Ramos (cell line): ENCODE results near the gene CLEC6A.
"Not testable (repeated sequence)": the region's sequence is repeated elsewhere in the genome, so short reads cannot be mapped to it uniquely, and the experiment has no call there.

Source experiments
- in situ Hi-C: fragments of 300-500 bp; cut with MboI; formaldehyde crosslinking; loops from one replicate; pipeline ENCODE4 v1.14.3; 2022; ENCODE audit warnings: low sequenced_read_pairs; ENCODE audit not compliant: unreplicated experiment

CLEC6A gene

GRCh38 chr12:8455727-8456360, at the start of gene CLEC6A:
TSS of gene CLEC6A (plus strand) at chr12:8455962. CDS start at chr12:8456112, 150 bp downstream.
- in situ Hi-C loops: no loop called here

DNA sequence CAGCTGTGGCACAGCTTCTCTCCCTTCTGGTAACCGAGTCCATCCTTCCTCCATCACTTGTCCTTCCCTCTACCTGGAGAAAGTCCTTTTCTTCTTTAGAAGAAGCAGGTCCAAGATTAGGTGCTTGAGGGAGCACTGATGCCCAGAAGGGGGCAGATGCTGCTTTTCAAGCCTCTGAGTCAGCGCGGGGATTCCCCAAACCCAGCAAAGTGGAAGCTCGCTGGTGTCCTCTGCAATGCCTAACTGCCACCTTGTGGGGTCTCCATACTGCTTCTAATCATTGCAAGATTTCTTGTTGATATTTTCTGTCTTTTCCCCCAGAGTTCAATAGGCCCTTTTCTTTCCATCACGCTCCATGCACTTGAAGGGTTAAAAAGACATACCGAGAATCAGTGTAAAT, 36.2 kb upstream of the CLEC6A start:
- in situ Hi-C loops: not testable (repeated sequence)

- in situ Hi-C loops: no loop called here
These were observed 35.3 kb upstream of the CLEC6A start for GRCh38 chr12:8420506-8420905.

DNA sequence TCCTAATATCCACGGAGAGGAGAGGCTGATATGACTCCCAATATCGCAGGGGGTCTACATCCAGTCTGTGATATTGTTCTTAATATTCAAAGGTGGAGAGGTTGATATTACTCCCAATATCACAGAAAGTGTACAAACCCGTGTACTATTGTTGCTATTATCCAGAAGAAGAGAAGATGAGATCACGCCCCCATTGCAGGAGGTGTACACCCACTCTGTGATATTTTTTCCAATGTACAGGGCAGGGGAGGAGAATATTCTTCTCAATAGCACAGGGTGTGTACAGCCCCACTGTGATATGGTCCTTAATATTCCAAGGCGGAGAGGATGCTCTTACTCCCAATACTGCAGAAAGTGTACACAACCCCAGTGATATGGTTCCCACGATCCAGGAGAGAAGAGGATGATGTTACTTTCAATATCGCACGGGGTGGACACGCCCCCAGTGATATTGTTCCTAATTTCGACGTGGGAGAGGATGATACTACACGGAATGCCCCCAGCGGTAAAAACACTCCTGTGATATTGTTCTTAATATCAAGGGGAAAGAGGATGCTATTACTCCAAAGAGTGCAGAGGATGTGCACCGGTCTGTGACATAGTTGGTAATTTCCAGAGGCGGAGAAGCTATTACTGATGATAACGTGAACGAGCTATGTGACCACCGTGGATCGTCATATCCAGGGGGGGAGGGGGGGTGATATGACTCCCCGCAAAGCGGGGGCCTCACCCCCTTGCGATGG, 11.1 kb upstream of the CLEC6A start:
- in situ Hi-C loops: not testable (repeated sequence)

GRCh38 chr12:8445731-8446130, 10.0 kb upstream of the CLEC6A start:
- in situ Hi-C loops: no loop called here

DNA sequence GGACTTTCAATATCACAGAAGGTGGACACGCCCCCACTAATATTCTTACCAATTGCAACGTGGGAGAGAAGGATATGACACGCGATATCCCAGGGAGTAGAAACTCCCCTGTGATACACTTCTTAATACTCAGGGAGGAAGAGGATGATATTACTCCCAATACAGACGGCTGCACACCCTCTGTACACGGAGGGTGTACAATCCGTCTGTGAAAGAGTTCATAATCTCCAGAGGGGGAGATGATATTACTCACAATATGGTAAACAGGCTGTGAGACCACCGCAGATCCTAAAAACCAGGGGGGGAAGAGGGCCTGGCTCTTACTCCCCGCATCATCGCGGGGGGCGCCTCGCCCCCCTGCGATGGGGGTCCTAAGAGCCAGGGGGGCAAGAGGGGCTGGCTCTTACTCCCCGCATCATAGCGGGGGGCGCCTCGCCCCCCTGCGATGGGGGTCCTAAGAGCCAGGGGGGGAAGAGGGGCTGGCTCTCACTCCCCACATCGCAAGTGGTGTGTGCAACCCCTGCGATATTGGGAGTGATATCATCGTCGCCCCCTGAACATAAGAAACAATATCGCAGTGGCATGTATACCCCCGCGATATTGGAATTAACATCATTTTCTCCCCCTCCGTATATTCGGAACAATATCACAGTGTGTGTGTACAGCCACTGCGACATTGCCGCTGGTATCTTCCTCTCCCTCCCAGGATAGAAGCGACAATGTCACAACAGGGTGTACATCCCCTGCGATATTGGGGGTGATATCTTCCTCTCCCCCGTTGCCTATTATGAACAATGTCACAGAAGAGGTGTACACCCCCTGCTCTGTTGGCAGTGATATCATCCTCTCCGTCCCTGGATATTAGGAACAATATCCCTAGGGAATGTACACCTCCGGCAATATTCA, 8.9 kb upstream of the CLEC6A start:
- in situ Hi-C loops: no loop called here

- in situ Hi-C loops: no loop called here
These were observed 6.4 kb upstream of the CLEC6A start for GRCh38 chr12:8449355-8449859.

DNA sequence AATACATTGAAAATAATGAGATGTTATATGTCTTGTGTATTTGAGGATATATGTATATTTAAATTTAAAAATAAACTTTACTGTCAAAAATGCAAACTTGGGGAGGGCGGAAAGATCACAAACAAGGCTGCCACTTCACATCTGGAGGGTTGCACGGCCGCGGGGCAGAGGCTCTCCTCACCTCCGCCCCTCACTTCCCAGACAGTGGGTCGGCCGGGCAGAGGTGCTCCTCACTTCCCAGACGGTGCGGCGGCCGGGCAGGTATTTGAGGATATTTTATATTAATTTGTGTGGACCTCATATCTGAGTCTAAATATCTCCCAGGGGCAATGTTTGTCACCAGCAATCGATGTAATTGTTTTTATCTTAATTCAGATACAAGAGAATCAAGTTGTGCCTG, 3.7 kb upstream of the CLEC6A start:
- in situ Hi-C loops: no loop called here

DNA sequence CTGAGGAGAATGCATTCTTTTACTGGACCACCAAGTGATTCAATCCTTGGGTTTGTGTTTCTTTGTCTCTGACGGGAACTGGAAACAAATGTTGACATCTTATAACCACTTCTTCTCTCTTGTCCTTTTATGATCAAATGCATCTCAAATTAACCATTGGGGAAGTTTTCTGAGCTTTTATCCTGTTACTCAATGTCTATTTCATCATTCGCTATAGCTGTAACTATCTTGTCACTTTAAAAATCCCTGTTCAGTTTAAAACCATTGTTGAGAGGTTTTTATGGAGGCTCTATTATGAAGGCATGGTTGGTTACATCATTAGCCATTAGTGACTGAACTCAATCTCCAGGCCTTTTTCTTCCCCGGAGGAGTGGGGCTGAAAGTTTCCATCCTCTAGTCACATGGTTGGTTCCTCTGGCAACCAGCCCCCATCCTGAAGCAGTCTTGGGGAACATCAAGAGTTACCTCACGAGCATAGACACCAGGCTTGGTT, 2.7 kb upstream of the CLEC6A start:
- in situ Hi-C loops: no loop called here

DNA sequence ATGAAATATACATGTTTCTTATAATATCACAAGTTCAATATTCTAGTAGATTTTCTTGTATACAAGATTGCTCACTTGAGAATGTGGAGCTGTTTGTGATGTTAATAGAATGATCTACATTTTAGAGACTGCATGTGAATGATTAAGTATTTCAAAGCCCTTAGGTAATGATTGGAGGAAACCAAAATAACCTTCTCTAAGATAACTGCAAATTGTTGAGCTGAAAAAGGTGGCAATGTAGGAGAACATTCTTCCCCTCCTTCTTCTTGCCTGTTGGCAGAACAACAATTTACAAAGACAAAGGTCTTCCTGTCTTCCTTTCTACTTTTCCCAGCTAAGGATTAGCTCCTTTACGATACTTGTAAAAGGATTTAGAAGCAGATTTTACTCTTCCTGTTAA, 2.0 kb upstream of the CLEC6A start:
- in situ Hi-C loops: no loop called here

GRCh38 chr12:8455271-8455670, 491 bp upstream of the CLEC6A start:
- in situ Hi-C loops: no loop called here

DNA sequence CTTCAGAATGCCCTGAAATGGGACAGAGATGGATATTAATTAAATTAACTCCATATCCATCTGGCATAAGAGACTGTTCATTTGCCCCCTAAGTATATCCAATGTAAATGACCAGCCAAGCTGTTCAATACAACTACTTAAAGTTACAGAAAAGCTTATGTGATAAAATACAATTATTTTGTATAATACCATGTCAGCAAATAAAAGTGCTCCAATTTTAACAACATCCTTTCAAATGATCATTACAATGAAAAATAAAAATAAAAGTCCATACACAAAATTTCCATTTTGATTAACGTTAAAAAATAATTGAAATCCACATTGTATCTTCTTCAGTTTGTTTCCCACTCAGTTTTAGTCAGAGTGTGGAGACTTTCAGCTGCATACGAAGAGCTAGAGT, 5.7 kb downstream of the CLEC6A start:
- in situ Hi-C loops: no loop called here

DNA sequence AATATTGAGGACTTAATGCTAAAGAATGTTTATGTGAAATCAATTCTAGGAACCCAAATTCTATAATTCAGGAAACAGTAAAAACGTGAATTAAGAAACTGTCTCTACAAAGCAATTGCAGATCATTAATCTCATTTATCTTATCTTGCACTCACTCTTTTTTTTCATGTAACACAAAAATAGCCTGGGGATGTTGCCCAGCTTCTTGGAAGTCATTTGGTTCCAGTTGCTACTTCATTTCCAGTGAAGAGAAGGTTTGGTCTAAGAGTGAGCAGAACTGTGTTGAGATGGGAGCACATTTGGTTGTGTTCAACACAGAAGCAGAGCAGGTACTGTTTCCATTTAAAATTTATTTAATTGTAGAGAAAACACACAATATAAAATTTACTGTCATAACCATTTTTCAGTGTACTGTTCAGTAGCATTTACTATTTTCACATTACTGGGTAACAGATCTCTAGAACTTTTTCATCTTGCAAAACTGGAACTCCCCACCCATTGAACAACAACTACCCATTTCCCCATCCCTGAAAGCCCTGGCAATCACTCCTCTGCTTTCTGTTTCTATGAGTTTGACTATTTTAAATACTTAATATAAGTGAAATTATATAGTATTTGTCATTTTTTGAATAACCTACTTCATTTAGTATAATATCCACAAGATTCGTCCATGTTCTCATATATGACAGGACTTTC, 9.7 kb downstream of the CLEC6A start:
- in situ Hi-C loops: no loop called here

GRCh38 chr12:8466241-8466640, 10.5 kb downstream of the CLEC6A start:
- in situ Hi-C loops: no loop called here

- in situ Hi-C loops: no loop called here
These were observed 15.3 kb downstream of the CLEC6A start for GRCh38 chr12:8471090-8471489.

- in situ Hi-C loops: no loop called here
These were observed 19.9 kb downstream of the CLEC6A start for GRCh38 chr12:8475508-8476203.

- in situ Hi-C loops: no loop called here
These were observed 26.9 kb downstream of the CLEC6A start for GRCh38 chr12:8482571-8483061.

GRCh38 chr12:8483079-8483478, 27.3 kb downstream of the CLEC6A start:
- in situ Hi-C loops: no loop called here
